CD4-positive, alpha-beta T cell treated with Interleukin-2 at 100 ng/mL for 4 hours (primary cell): ENCODE data around the gene FGD1.
"Not testable (repeated sequence)": the region's sequence is repeated elsewhere in the genome, so short reads cannot be mapped to it uniquely, and the experiment has no call there.

Experiments used
- DNase-seq: peaks from one replicate; pipeline ENCODE4 v3.0.0-alpha.2; 2020; ENCODE audit warnings: low spot score

The FGD1 gene

GRCh38 chrX:54495814-54496516 lies at the start of gene FGD1:
Gene FGD1 (minus strand): TSS chrX:54496234. CDS start chrX:54495432, 802 bp downstream.
- peak; percentile 26 for DNase-seq

GRCh38 chrX:54542239-54542638 lies 46.2 kb upstream of the FGD1 start:
- not testable (repeated sequence) for DNase-seq

GRCh38 chrX:54540289-54540688 lies 44.3 kb upstream of the FGD1 start:
- no peak for DNase-seq

GRCh38 chrX:54534271-54534670 lies 38.2 kb upstream of the FGD1 start:
- DNase-seq: no peak

- peak; percentile 0 for DNase-seq
Measured at GRCh38 chrX:54530357-54530900, 34.4 kb upstream of the FGD1 start.

- peak; percentile 83 for DNase-seq
Measured at GRCh38 chrX:54529552-54530356, 33.7 kb upstream of the FGD1 start, which contains the start of gene GNL3L. Gene GNL3L (plus strand): TSS chrX:54530219. CDS start chrX:54532567, 2,348 bp downstream.

- DNase-seq: no peak
Measured at GRCh38 chrX:54529151-54529550, 33.1 kb upstream of the FGD1 start.

- no peak for DNase-seq
Measured at GRCh38 chrX:54509400-54509799, 13.4 kb upstream of the FGD1 start.

- DNase-seq: no peak
Measured at GRCh38 chrX:54496936-54497335, 902 bp upstream of the FGD1 start.

GRCh38 chrX:54496517-54496852 lies 451 bp upstream of the FGD1 start:
- no peak for DNase-seq

GRCh38 chrX:54494989-54495813 lies 833 bp downstream of the FGD1 start:
- no peak for DNase-seq

- no peak for DNase-seq
Measured at GRCh38 chrX:54494166-54494988, 1.7 kb downstream of the FGD1 start.

- no peak for DNase-seq
Measured at GRCh38 chrX:54492340-54492739, 3.7 kb downstream of the FGD1 start.

- not testable (repeated sequence) for DNase-seq
Measured at GRCh38 chrX:54489819-54490218, 6.2 kb downstream of the FGD1 start.

GRCh38 chrX:54484666-54485065 lies 11.4 kb downstream of the FGD1 start:
- DNase-seq: no peak

- DNase-seq: no peak
Measured at GRCh38 chrX:54483946-54484345, 12.1 kb downstream of the FGD1 start.

GRCh38 chrX:54482839-54483593 lies 13.0 kb downstream of the FGD1 start:
- no peak for DNase-seq

GRCh38 chrX:54479136-54480111 lies 16.6 kb downstream of the FGD1 start:
- no peak for DNase-seq
